Activated CD8-positive, alpha-beta memory T cell treated with anti-CD3 and anti-CD28 coated beads for 24 hours (primary cell): ENCODE data around the gene SARS1.
A peak's percentile ranks its signal among the peaks of the same experiment; 100 is the strongest.

Source experiments
- DNase-seq: peaks from one replicate; pipeline ENCODE4 v3.0.0-alpha.2; 2020

The SARS1 gene

GRCh38 chr1:109229531-109230127, 15.9 kb downstream of the SARS1 start:
- no peak for DNase-seq

- DNase-seq, result no peak
Measured at GRCh38 chr1:109231066-109231465, 17.3 kb downstream of the SARS1 start.

- DNase-seq, result no peak
Measured at GRCh38 chr1:109235137-109235536, 21.4 kb downstream of the SARS1 start.

GRCh38 chr1:109237512-109237911, 23.8 kb downstream of the SARS1 start:
- no peak for DNase-seq

- no peak for DNase-seq
Measured at GRCh38 chr1:109238382-109238781, 24.7 kb downstream of the SARS1 start.

GRCh38 chr1:109239047-109239408, 25.3 kb downstream of the SARS1 start:
- DNase-seq, result no peak

- DNase-seq, result peak; percentile 63
Measured at GRCh38 chr1:109239409-109240068, 25.8 kb downstream of the SARS1 start.

- DNase-seq, result peak; percentile 62
Measured at GRCh38 chr1:109240158-109241152, 26.7 kb downstream of the SARS1 start.

GRCh38 chr1:109241344-109241743, 27.6 kb downstream of the SARS1 start:
- DNase-seq, result peak; percentile 54

- peak; percentile 53 for DNase-seq
Measured at GRCh38 chr1:109241841-109242345, 28.2 kb downstream of the SARS1 start.

GRCh38 chr1:109242387-109242786, 28.7 kb downstream of the SARS1 start:
- DNase-seq, result peak; percentile 53

GRCh38 chr1:109243221-109243620, 29.5 kb downstream of the SARS1 start:
- peak; percentile 47 for DNase-seq

GRCh38 chr1:109243860-109244552, 30.3 kb downstream of the SARS1 start:
- no peak for DNase-seq

GRCh38 chr1:109246141-109246551, 32.4 kb downstream of the SARS1 start:
- DNase-seq, result no peak

GRCh38 chr1:109247401-109248365, 34.0 kb downstream of the SARS1 start:
- no peak for DNase-seq

GRCh38 chr1:109248444-109248796, 34.7 kb downstream of the SARS1 start:
- no peak for DNase-seq

- peak; percentile 83 for DNase-seq
Measured at GRCh38 chr1:109248797-109249629, 35.3 kb downstream of the SARS1 start, which contains the start of gene CELSR2. TSS of gene CELSR2 (plus strand) at chr1:109249539. CDS start at chr1:109250080, 541 bp downstream.

- no peak for DNase-seq
Measured at GRCh38 chr1:109249654-109250401, 36.1 kb downstream of the SARS1 start.

- no peak for DNase-seq
Measured at GRCh38 chr1:109250454-109251276, 36.9 kb downstream of the SARS1 start.
